BJ (cell line): Measurements from ENCODE around the gene LCMT1. TPM values are rescaled to one million over a fixed set of nuclear protein-coding genes. Genes with fewer than 3 reads are reported as not detected.
A peak's percentile ranks its signal among the peaks of the same experiment; 100 is the strongest.

Experiments
- CTCF ChIA-PET: fragments of 350-600 bp; formaldehyde crosslinking; extraction: SDS; loops from one replicate; lab custom pipeline; 2021; ENCODE audit warnings: antibody characterized with exemption, inconsistent platforms; lab: Yijun Ruan, JAX
- POLR2A ChIA-PET: fragments of 300-600 bp; sonication (Branson Sonifier 250); formaldehyde crosslinking; extraction: SDS; loops from one replicate; lab custom pipeline; 2021; ENCODE audit warnings: antibody characterized with exemption; lab: Charles Lee
- DNase-seq: peaks from one replicate; pipeline ENCODE4 v3.0.0-alpha.2; 2011; ENCODE audit warnings: low read depth
- H3K27me3 ChIP-seq: 2 replicates; pipeline ENCODE4 v1.6.0; 2011; ENCODE audit warnings: low read length; ENCODE audit not compliant: control insufficient read depth, insufficient read depth
- H3K36me3 ChIP-seq: 2 replicates; pipeline ENCODE4 v1.5.1; 2011; ENCODE audit warnings: low read length; ENCODE audit not compliant: control insufficient read depth, insufficient read depth
- H3K4me3 ChIP-seq: 2 replicates; pipeline ENCODE4 v1.5.1; 2011; ENCODE audit warnings: low read depth, mild to moderate bottlenecking, control low read depth, low read length
- polyA plus RNA-seq: library from polyadenylated mRNA; depleted of rRNA; stranded (reverse); fragments of >200 nt; gene quantifications from 2 replicates; pipeline ENCODE4 v1.2.3, GENCODE V29; 2011
- TF ChIP-seq, protein P1 (sequence below): IDR thresholded peaks from 2 replicates; pipeline ENCODE4 v1.5.1; 2011; ENCODE audit warnings: low read depth, mild to moderate bottlenecking, control low read depth, inconsistent platforms, low read length, moderate library complexity; ENCODE audit not compliant: insufficient read depth

Gene LCMT1
- polyA plus RNA-seq, 1 experiment: 32.2 TPM

DNA sequence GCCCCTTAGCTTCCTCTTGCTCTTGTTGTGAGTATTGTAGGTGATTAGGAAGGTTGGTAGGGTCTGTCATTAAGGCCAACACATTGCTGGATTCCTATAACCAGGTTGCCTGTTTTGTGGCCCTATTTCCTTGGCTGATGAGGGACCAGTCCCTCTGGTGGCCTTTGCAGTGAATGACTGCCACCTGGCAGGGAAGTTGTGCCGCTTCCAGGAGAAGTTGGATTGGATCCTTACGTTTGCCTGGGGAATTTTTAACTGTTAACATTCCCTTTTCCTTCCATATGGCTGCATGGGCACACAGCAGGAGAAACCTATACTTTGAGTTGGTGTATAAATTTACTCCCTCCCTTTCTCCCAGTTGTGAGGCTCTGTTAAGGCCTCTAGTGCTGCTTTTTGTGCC is 32.4 kb downstream of the LCMT1 start:
- TF ChIP-seq, protein P1, sequence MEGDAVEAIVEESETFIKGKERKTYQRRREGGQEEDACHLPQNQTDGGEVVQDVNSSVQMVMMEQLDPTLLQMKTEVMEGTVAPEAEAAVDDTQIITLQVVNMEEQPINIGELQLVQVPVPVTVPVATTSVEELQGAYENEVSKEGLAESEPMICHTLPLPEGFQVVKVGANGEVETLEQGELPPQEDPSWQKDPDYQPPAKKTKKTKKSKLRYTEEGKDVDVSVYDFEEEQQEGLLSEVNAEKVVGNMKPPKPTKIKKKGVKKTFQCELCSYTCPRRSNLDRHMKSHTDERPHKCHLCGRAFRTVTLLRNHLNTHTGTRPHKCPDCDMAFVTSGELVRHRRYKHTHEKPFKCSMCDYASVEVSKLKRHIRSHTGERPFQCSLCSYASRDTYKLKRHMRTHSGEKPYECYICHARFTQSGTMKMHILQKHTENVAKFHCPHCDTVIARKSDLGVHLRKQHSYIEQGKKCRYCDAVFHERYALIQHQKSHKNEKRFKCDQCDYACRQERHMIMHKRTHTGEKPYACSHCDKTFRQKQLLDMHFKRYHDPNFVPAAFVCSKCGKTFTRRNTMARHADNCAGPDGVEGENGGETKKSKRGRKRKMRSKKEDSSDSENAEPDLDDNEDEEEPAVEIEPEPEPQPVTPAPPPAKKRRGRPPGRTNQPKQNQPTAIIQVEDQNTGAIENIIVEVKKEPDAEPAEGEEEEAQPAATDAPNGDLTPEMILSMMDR: peak; percentile 29
- H3K27me3 ChIP-seq: no peaks in the 10 kb centered on the region
- DNase-seq: no peak
- H3K4me3 ChIP-seq: no peak overlapping the region
- H3K36me3 ChIP-seq: peaks cover 9% of the 10 kb centered on the region; the same call in 1 of the 2 replicates
- POLR2A ChIA-PET: no interaction called here
- CTCF ChIA-PET: interaction anchor here (0.9 to 1.4 kb wide), 2 partner anchors 16 to 21 kb away, joined by 3 read pairs; no protein-coding TSS in a partner anchor

DNA sequence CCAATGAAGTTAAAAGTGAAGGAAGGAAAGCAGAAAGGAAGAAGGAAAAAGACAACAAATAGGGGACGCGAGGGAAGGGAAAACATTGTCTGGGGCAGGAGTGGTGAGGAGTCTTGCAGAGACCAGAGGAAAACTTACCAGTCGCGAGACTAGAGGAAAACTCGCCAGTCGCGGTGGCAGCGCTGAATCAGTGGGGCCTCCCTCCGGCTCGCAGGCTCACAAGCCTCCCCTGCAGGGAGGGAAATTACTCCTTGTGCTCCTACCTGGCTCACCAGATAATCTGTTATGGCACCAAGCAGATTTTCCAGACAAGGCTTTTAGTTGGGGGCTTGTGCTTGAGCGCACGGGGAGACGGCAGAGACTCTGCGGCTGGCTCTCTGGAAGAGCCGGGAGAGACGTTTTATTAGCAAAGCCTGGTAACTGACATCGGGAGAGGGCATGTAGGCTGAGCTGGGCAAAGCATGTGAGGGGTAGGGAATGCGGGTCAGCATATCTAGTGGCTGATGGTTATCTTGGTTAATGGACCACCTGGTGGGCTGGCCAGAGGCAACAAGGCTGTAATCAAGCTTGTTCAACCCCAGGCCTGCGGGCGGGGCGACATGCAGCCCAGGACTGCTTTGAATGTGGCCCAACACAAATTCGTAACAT is 37.1 kb downstream of the LCMT1 start:
- ChIA-PET POLR2A (no interaction called here), CTCF (interaction anchor here (1.9 kb wide), 1 partner anchor 76 kb away, joined by 5 read pairs; no protein-coding TSS in a partner anchor)
- Histone ChIP-seq H3K36me3 (peaks cover 3% of the 10 kb centered on the region; the same call in 1 of the 2 replicates), H3K4me3 (no peak overlapping the region), H3K27me3 (no peaks in the 10 kb centered on the region)
- no peak for DNase-seq
- TF ChIP-seq, protein P1: no peak

DNA sequence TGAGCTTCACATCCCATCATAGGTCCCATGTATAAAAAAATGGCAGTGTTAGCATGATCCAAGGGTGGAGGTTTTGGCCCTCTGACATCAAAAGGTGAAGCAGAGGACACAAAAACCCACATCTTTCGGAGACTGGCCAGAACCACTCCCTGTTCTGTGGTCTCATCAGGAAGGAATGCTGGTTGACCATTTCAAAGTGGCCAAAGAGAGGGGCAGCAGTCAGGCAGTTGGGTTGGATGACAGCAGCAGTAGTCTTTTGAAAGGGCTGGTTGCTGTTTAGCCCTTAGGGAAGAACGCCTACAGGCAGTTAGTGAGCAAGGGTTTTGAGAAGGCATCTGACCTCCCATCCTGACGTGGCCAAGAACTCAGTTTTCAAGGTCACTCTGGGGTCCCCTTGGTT is 40.5 kb downstream of the LCMT1 start:
- TF ChIP-seq, protein P1: no peak
- DNase-seq: peak; percentile 65
- ChIA-PET POLR2A (no interaction called here), CTCF (interaction anchor here (0.6 to 1.1 kb wide), 2 partner anchors 97 to 437 kb away, joined by 3 to 4 read pairs; no protein-coding TSS in a partner anchor)
- Histone ChIP-seq H3K4me3 (no peak overlapping the region), H3K27me3 (no peaks in the 10 kb centered on the region), H3K36me3 (peaks cover 3% of the 10 kb centered on the region; the same call in 1 of the 2 replicates)

DNA sequence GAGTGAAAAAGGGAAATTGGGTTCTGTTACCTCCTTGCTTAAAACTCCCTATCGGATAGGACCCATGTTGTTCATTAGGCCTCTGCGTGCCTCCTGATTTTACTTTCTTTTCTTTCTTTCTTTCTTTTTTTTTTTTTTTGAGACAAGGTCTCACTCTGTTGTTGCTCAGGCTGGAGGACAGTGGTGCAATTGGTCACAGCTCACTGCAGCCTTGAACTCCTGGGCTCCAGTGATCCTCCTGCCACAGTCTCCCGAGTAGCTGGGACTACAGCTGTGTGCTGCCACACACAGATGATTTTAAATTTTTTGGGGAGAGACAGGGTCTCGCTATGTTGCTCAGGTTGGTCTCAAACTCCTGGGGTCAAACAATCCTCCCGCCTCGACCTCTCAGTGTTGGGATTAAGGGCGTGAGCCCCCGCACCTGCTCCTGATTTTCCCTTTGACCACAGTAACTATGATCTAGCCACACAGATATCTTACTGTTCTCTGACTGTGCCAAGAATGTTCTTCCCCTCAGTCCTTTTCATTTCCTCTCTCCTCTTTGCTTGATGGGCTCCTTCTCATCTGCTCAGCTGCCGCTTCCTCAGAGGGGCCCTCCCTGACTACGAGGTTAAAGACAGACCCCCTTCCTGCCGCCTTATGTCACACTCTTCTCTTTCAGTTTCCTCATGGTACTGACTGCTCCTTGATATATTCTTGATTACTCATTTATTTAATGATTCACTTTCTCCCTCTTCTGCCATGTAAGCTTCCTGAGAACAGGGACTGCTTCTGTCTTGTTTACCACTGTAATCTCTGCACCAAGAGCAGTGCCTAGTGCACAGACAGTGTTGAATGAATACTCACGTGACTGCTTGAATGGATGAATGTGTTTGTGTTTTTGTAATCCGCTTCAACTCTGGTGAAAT is 44.3 kb downstream of the LCMT1 start:
- POLR2A ChIA-PET: no interaction called here
- no peaks in the 10 kb centered on the region for H3K27me3 ChIP-seq
- TF ChIP-seq, protein P1: no peak
- peaks cover 1% of the 10 kb centered on the region; the same call in 1 of the 2 replicates for H3K36me3 ChIP-seq
- CTCF ChIA-PET: interaction anchor here (0.9 kb wide), 1 partner anchor 8 kb away, joined by 3 read pairs; no protein-coding TSS in a partner anchor
- no peak for DNase-seq
- H3K4me3 ChIP-seq: no peak overlapping the region
